Right atrium auricular region (tissue), 2 donors: ENCODE measurements around the gene HINFP. TPM values are rescaled to one million over a fixed set of nuclear protein-coding genes. Genes with fewer than 3 reads are reported as not detected.

Experiments used
- DNase-seq: peaks from one replicate; pipeline ENCODE4 v3.0.0-alpha.2; 2019; ENCODE audit warnings: low spot score
- H3K27ac ChIP-seq, 2 donors: fragments of 200-600 bp; sonication (generic); 1 replicate in 1 of 2; 2 replicates in 1 of 2; pipeline ENCODE4 v1.5.1; 2016 to 2019
- H3K27me3 ChIP-seq, 2 donors: fragments of 200-600 bp; sonication (generic); one replicate each; pipeline versions ENCODE4 v1.5.1 to v1.6.0; 2017 to 2019
- H3K36me3 ChIP-seq: fragments of 200-600 bp; sonication (generic); one replicate; pipeline ENCODE4 v1.5.1; 2016
- H3K4me1 ChIP-seq, 2 donors: fragments of 200-600 bp; sonication (generic); one replicate each; pipeline versions ENCODE4 v1.5.1 to v1.6.0; 2017 to 2019
- H3K4me3 ChIP-seq, 2 donors: fragments of 200-600 bp; sonication (generic); 1 replicate in 1 of 2; 2 replicates in 1 of 2; pipeline ENCODE4 v1.5.1; 2017 to 2019; ENCODE audit warnings: mild to moderate bottlenecking in 1 of 2, moderate library complexity in 1 of 2
- H3K9me3 ChIP-seq, 2 donors: fragments of 200-600 bp; sonication (generic); one replicate each; pipeline ENCODE4 v1.5.1; 2019
- CTCF ChIP-seq, 2 donors: fragments of 200-600 bp; sonication (generic); IDR thresholded peaks; one replicate each; pipeline ENCODE4 v1.5.1; 2019; ENCODE audit warnings: antibody characterized with exemption in 2 of 2
- total RNA-seq, 2 donors: library from RNA; depleted of rRNA; stranded (reverse); fragments of >200 nt; gene quantifications; one replicate each; pipeline ENCODE4 v1.1.0, GENCODE V29; 2016

HINFP gene
- total RNA-seq, 2 donors from 2014 or later, result 11.2 to 18.1 TPM

GRCh38 chr11:119091178-119091577 is 30.2 kb upstream of the HINFP start:
- H3K4me3 ChIP-seq, result no peak overlapping the region
- TF ChIP-seq CTCF (IDR thresholded peaks at IDR 0.05), result no peak
- H3K4me1 ChIP-seq, result peaks cover 0 to 28% of the 10 kb centered on the region in 2 donors
- no peaks in the 10 kb centered on the region for H3K9me3 ChIP-seq
- H3K27ac ChIP-seq, result no peak overlapping the region
- H3K36me3 ChIP-seq, result peaks cover 6% of the 10 kb centered on the region
- no peaks in the 10 kb centered on the region for H3K27me3 ChIP-seq
- no peak for DNase-seq

GRCh38 chr11:119091966-119092879 is 29.2 kb upstream of the HINFP start:
- peaks cover 0 to 26% of the 10 kb centered on the region in 2 donors for H3K4me1 ChIP-seq
- no peaks in the 10 kb centered on the region for H3K27me3 ChIP-seq
- no peak overlapping the region for H3K27ac ChIP-seq
- H3K36me3 ChIP-seq, result peaks cover 14% of the 10 kb centered on the region
- DNase-seq, result no peak
- no peak for TF ChIP-seq CTCF (IDR thresholded peaks at IDR 0.05)
- H3K9me3 ChIP-seq, result no peaks in the 10 kb centered on the region
- no peak overlapping the region for H3K4me3 ChIP-seq

- Histone ChIP-seq H3K36me3 (peaks cover 23% of the 10 kb centered on the region), H3K27me3 (no peaks in the 10 kb centered on the region), H3K4me3 (peak overlapping the region; percentile 70 to 76), H3K27ac (peak overlapping the region in 1 of 2 donors; percentile 94), H3K4me1 (peaks cover 0 to 26% of the 10 kb centered on the region in 2 donors), H3K9me3 (no peaks in the 10 kb centered on the region)
- DNase-seq, result no peak
- TF ChIP-seq CTCF (IDR thresholded peaks at IDR 0.05), result no peak
Measured at GRCh38 chr11:119092880-119093842, 28.2 kb upstream of the HINFP start.

GRCh38 chr11:119093942-119094815 is 27.2 kb upstream of the HINFP start:
- Histone ChIP-seq H3K4me3 (peak overlapping the region; percentile 70 to 76), H3K4me1 (peaks cover 0 to 26% of the 10 kb centered on the region in 2 donors), H3K9me3 (no peaks in the 10 kb centered on the region), H3K27me3 (no peaks in the 10 kb centered on the region), H3K27ac (peak overlapping the region; percentile 90 to 94), H3K36me3 (peaks cover 23% of the 10 kb centered on the region)
- DNase-seq, result no peak
- no peak for TF ChIP-seq CTCF (IDR thresholded peaks at IDR 0.05)

- H3K4me1 ChIP-seq, result peaks cover 0 to 26% of the 10 kb centered on the region in 2 donors
- peak; percentile 83 for DNase-seq
- peak overlapping the region; percentile 70 to 76 for H3K4me3 ChIP-seq
- H3K36me3 ChIP-seq, result peaks cover 23% of the 10 kb centered on the region
- peak overlapping the region; percentile 90 to 94 for H3K27ac ChIP-seq
- TF ChIP-seq CTCF (IDR thresholded peaks at IDR 0.05), result peak; percentile 60 to 89
- no peaks in the 10 kb centered on the region for H3K9me3 ChIP-seq
- no peaks in the 10 kb centered on the region for H3K27me3 ChIP-seq
Measured at GRCh38 chr11:119094816-119095065, 26.6 kb upstream of the HINFP start.
